ENCODE measurements around the gene UACA.

DNA sequence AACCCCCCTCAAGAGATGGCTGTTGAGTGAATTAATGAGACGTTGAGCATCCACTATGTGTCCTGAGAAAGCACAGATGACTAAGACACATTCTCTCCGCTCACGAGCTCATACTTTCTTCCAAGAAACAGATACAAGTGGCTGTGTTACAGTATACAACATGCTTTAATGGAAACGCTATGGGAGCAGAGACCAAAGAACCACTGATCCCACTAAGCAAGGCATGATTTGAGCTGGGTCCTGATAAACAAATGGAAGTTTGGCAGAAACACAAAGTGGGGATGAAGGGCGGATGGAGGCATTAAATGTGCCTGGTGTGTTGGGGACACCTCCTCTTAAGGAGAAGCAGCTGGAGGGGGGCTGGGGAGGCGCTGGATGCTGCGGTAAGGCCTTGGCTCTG is 129.4 kb downstream of the UACA start:
- TF ChIP-seq, protein P1, sequence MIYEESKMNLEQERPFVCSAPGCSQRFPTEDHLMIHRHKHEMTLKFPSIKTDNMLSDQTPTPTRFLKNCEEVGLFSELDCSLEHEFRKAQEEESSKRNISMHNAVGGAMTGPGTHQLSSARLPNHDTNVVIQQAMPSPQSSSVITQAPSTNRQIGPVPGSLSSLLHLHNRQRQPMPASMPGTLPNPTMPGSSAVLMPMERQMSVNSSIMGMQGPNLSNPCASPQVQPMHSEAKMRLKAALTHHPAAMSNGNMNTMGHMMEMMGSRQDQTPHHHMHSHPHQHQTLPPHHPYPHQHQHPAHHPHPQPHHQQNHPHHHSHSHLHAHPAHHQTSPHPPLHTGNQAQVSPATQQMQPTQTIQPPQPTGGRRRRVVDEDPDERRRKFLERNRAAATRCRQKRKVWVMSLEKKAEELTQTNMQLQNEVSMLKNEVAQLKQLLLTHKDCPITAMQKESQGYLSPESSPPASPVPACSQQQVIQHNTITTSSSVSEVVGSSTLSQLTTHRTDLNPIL (CRISPR knock-in tag; IDR thresholded peaks at IDR 0.05; ENCODE audit: low read depth): no peak
- TF ChIP-seq BACH2 (CRISPR knock-in tag; IDR thresholded peaks at IDR 0.05; ENCODE audit: borderline replicate concordance): no peak
- TF ChIP-seq, protein P2, sequence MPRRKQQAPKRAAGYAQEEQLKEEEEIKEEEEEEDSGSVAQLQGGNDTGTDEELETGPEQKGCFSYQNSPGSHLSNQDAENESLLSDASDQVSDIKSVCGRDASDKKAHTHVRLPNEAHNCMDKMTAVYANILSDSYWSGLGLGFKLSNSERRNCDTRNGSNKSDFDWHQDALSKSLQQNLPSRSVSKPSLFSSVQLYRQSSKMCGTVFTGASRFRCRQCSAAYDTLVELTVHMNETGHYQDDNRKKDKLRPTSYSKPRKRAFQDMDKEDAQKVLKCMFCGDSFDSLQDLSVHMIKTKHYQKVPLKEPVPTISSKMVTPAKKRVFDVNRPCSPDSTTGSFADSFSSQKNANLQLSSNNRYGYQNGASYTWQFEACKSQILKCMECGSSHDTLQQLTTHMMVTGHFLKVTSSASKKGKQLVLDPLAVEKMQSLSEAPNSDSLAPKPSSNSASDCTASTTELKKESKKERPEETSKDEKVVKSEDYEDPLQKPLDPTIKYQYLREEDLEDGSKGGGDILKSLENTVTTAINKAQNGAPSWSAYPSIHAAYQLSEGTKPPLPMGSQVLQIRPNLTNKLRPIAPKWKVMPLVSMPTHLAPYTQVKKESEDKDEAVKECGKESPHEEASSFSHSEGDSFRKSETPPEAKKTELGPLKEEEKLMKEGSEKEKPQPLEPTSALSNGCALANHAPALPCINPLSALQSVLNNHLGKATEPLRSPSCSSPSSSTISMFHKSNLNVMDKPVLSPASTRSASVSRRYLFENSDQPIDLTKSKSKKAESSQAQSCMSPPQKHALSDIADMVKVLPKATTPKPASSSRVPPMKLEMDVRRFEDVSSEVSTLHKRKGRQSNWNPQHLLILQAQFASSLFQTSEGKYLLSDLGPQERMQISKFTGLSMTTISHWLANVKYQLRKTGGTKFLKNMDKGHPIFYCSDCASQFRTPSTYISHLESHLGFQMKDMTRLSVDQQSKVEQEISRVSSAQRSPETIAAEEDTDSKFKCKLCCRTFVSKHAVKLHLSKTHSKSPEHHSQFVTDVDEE (CRISPR knock-in tag; IDR thresholded peaks at IDR 0.05): no peak
- TF ChIP-seq POU6F1 (CRISPR knock-in tag; IDR thresholded peaks at IDR 0.05; ENCODE audit: borderline replicate concordance, low read depth): no peak
- TF ChIP-seq OSR1 (CRISPR knock-in tag; IDR thresholded peaks at IDR 0.05): no peak

All from SK-N-SH treated with all-trans-retinoic acid at 6 μM for 48 hours (cell line).